Measurements from ENCODE around the gene TRIM40.

DNA sequence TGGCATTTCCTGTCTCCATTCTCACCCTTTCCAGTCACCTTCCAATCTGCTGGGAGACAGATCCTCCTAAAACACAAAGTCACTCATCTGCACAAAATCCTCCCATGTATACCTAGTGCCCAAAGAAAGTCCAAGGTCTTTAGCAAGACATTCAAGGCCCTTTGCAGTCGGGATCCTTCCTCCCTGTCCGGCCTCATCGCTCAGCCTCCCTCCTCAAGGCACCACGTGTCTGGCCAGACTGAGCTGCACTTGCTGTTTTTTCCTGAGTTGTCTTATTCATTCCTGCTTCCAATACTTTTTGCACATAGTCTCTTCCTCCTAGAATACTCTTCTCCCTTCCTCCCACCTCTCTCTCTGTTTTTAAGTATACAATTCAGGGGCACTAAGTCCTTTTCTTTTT lies 28.8 kb downstream of the TRIM40 start:
- TF ChIP-seq TAF1 (IDR thresholded peaks at IDR 0.05; ENCODE audit: borderline replicate concordance, low read depth, low read length) (no peak), POLR2A (IDR thresholded peaks at IDR 0.05; ENCODE audit: low read depth, low read length) (no peak)

Data from GM12892 (cell line).